HG02870 (cell line): Measurements from ENCODE around the gene DDX4.
"Not testable (repeated sequence)": the region's sequence is repeated elsewhere in the genome, so short reads cannot be mapped to it uniquely, and the experiment has no call there.

Source experiments
- ATAC-seq: cut with Tn5 transposase; IDR thresholded peaks from one replicate; pipeline ENCODE4 v1.9.1; 2021; ENCODE audit warnings: mild to moderate bottlenecking, moderate library complexity; ENCODE audit not compliant: unreplicated experiment

The DDX4 gene

DNA sequence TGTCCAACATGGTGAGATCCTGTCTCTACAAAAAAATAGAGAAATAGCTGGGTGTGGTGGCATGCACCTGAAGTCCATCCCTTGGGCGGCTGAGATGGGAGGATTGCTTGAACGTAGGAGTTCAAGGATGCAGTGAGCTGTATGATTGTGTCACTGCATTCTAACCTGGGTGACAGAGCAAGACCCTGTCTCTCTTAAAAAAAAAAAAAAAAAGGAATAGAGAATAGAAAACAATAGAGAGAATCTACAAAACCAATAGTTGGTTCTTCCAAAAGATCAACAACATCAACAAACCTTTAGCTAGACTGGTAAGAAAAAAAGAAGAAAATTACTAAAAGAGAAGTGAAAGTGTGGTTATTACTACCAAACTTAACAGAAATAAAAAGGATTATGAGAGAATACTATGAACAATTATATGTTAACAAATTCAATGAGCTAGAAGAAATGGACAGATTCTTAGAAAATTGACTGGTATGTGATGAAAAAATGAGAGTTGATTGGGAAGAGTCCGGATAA lies 17.6 kb upstream of the DDX4 start:
- ATAC-seq: no peak

DNA sequence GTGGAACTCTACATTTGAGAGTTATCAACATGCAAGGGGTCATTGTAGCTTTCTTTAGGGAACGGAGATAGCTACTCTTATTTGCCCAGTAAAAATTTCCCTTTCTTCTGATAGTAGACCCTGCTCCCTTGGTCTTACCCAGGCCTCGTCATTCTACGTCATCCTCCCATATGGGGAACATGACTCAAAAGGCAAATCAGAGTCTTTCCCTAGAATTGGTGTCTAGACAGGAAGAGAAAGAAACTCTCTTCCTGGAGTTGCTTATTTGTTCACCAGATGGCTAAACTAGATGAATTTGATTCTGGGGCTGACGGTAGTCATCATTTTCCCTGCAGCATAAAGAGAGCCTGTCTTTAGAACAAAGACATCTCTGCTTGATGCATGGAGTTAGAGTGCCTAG lies 13.6 kb upstream of the DDX4 start:
- no peak for ATAC-seq

DNA sequence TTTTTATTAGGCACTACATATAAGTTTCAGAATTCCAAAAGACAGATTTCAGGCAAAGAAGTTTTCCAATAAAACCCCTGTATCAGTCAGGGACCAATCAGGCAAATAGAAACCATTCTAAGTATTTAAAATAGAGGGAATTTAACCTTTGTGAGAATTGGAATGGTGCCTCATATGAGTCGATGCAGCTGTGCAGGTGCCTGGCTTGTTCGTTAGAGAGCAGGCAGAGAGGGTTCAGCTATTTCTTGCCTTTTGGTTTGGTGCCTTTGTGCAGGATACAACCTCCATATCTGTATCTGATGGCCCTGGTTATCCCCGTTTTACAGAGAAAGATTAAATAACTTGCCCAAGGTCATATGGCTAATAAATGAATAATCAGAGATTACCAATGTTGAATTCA lies 6.0 kb upstream of the DDX4 start:
- ATAC-seq: no peak

DNA sequence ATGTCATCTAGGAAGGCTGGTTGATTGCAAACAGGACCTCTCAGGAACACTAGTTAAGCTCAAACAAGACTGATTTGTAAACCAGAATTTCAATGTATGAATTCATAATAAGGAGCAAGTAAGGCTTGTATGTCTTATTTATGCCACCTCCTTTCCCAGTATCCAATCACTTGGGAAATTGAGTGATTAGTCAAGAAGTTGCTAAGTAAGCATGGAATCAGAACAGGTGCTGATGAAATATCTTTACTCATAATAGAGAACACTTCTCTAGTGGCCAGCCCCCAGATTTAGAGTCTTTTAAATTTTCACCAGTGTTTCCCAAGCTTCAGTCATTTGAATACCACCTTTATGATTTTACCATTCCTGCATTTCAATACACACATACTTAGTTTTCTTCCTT lies 5.3 kb upstream of the DDX4 start:
- ATAC-seq: no peak

DNA sequence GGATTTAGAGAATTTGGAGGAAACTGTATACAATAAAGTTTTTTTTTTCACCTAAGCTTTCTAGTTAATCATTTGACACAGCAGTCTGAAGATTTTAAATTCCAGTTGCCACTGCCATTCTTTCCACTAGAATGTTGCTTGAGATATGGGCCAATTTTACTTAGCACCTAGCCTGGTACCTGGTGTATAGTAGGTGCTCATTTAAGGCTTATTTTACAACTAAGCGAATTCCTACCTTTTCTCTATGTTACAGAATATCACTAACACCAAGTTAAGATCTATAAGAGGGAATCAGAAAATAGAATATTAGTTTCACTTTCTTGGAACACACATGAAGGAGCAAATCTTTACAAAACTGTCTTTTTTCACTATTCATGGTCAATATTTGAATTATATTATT lies 3.2 kb upstream of the DDX4 start:
- no peak for ATAC-seq

DNA sequence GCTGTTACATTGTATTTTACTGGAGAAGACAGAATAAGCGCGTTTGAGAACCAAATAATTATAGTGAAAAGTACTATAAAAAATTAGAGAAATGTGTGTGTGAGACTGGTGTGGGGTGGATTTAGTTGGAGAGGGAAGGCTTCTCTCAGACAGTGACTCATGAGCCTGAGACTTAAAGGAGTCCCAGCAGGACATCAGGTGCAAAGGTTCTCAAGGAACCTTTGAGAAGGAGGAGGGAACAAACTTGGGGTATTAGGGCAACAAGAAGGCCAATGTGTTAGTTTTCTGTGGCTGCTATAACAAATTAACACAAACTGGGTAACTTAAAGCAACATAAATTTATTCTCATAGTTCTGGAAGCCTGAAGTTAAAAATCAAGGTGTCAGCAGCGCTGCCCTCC lies 4.9 kb downstream of the DDX4 start:
- ATAC-seq: no peak

DNA sequence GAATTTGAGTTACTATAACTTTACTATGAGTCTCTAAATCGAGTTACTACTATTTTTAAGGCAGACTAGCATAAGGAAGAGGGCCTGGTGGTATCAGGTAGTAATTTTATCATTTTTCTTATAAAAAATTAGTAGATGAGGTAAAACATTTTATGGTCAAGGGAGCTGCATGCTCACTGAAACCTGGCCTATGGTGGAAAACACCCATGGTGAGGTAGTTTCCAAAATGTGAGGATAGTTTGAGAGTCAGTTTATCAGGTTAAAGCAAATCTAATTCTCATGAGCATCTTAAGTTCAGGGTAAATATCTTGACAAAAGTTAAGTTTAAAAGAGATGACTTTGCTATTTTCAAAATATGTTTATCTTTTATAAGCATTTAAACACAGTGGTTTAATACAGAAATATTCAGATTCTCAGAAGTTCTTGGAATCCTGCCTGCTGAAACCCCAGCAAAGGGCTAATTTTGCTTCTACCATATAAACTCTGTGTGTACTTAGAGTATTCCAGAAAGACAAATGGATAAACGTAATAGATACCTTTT lies 10.0 kb downstream of the DDX4 start:
- ATAC-seq: no peak

DNA sequence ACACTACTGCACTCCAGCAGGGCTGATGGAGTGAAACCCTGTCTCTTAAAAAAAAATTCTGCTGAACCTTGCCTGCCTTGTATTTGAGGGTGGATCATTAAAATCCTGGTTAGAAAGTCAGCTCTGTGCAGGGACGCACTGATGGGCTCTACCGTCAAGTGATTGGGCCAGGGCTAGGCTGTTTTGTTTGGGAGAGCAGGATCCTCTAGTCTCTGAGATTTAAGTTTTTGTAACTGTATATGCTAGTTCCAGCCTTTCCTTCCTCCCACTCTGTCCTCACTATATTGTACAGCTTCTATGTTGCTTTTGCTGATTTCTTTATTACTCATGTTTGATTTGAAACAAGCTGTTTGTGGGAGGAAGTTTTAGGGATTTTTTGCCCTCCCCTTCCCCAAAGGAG lies 11.5 kb downstream of the DDX4 start:
- ATAC-seq: no peak

DNA sequence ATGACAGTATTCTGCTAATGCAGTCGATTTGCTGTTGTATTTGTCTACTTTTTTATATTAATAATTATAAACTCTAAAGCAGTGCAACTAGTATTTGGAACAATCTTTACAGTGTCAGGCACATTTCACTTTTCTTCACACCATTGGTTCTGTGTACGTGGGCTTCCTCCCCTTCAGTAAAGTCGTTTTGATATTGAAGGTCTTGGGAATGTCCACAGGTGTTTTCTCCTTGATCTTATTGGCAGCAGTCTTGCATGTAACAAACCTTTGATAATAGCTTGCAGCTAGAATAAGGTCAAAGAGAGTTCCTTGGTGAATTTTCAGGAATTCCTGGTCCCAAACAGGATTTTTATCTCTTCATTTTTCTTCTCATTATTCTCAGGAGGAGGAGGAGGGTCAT lies 12.2 kb downstream of the DDX4 start:
- ATAC-seq: no peak

DNA sequence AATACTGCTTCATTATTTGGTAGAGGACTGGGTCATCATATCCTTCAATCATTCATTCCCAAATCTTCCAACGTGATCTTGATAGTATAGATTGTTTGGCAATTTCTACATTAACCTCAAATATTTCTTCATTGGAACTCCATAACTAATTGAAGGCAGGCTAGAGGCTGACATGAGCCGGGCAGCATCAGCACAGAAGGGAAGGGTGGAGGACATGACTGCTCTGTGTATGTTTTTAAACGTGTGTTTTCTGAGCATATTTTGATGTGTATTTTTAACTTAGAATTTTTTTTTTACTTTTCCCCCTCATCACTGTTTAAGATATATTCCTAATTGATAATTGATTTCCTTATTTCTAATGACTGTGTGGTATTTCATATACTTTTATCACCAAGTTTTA lies 12.6 kb downstream of the DDX4 start:
- no peak for ATAC-seq

DNA sequence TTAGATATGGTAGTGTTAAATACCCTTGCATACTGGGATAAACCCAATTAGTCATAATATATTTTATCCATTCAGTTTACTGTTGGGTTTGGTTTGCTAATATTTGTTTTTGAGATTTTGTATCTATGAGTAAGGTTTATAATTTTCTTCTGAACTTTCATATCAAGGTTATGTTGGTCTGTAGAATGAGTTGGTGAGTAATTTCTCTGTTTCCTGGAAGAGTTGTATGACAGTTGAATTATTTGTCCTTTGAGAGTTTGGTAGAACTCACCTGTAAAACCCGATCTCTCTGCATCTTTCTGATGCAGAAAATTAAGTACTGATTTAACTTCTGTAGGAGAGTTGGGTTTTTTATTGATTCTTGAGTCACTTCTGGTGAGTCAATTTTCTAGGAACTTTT lies 20.4 kb downstream of the DDX4 start:
- no peak for ATAC-seq

DNA sequence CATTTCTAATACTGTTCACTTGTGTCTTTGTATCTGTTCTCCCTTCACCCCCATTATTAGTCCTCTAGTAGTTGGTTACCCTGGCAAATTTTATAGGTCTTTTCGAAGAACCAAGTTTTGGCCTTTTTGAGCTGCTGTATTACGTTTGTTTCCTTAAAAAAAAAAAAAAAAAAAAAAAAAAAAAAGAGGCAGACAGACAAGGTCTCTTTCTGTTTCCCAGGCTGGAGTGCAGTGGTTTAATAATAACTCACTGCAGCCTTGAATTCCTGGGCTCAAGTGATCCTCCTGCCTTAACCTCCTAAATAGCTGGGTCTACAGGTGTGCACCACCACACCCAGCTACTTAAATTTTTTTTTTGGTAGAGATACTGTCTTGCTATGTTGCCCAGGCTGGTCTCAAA lies 20.9 kb downstream of the DDX4 start:
- ATAC-seq: no peak

DNA sequence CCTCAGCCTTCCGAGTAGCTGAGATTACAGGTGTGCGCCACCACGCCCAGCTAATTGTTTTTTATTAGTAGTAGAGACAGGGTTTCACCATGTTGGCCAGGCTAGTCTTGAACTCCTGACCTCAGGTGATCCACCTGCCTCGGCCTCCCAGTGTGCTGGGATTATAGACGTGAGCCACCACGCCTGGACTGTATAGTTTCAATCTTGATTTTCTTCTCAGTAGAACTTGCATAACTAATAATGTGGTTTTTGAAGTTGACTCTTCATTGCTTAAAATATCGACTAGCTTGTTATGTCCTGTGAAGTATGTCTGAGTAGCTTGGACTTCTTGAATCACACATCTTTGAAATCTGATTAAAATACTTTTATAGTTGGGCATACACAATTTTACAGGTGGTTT lies 23.9 kb downstream of the DDX4 start:
- ATAC-seq: not testable (repeated sequence)

DNA sequence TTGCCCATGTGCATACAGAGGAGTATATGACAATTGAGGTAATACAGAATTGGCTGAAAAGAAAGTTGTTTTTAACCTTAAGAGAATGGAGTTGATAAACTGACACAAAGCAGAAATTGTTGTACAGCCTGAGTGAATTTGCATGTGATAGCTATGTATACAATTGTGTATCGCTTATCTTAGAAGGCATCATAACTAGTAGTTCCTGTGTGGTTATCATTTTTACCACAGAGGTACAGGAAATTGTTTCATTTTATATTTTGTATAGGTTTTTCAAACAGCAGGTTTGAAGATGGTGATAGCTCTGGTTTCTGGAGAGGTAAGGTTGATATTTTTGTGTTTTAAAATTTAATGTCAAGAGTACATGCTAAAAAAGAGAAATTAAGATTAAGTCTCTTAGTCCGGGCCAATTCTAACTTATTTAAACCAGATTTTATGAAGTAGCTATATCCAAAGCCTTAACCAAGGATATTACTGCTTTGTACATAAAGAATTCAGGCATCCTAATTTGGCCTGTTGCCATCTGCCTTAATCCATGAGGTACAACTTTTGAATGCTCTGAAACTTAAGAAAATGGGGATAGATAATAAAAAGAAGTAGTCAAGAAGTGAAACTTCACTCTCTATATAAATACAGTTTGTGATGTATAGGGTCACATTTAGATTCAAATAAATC lies 26.0 kb downstream of the DDX4 start:
- ATAC-seq: no peak

DNA sequence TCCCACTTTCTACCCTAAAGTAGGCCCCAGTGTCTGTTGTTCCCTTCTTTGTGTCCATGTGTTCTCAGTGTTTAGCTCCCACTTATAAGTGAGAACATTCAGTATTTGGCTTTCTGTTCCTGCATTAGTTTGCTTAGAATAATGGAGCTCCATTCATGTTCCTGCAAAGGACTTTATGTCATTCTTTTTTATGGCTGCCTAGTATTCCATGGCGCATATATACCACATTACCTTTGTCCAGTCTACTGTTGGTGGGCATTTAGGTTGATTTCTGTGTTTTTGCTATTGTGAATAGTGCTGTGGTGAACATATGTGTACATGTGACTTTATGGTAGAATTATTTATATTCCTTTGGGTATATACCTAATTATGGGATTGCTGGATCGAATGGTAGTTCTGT lies 30.4 kb downstream of the DDX4 start:
- no peak for ATAC-seq

DNA sequence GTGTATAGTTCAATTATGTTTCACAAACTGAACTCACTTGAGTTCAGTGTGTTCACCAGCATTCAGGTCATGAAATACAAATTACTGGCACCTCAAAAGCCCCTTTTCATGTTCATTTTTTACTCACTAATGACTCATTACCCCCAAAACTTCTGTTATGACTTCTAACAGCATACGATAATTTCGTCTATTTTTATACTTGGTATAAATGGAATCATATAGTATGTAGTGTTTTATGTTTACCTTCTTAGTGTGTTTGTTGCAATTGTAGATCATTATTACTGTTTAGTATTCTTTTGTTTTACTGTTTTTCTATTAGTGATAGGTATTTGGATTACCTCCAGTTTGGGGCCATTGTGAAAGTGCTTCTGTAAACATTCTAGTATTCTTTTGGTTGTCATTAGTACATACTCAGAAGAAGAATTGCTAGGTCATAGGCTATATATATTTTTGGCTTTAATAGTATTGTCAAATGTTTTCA lies 33.4 kb downstream of the DDX4 start:
- ATAC-seq: peak; percentile 89

DNA sequence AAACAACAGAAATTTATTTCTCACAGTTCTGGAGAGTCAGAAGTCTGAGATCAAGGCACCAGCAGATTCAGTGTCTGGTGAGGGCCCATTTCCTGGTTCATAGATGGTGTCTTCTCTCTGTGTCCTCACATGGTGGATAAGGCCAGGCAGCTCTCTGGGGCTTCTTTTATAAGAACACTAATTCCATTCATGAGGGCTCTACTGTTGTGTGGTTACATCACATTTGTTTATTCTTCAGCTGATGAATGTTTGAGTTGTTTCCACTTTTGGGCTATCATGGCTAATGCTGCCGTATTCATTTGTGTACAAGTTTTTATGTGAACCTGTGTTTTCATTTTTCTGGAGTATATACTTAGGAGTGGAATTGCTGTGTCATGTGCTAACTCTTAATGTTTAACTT lies 35.2 kb downstream of the DDX4 start:
- no peak for ATAC-seq

DNA sequence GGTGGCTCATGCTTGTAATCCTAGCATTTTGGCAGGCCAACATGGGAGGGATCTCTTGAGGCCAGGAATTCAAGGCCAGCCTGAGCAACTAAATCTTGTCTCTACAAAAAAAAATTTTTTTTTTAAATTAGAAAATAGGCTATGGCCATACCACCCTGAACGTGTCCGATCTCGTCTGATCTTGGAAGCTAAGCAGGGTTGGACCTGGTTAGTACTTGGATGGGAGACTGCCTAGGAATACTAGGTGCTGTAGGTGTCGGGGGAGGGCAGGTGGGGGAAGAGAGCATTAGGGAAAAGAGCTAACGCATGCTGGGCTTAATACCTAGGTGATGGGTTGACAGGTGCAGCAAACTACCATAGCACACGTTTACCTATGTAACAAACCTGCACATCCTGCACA lies 39.5 kb downstream of the DDX4 start:
- ATAC-seq: no peak

DNA sequence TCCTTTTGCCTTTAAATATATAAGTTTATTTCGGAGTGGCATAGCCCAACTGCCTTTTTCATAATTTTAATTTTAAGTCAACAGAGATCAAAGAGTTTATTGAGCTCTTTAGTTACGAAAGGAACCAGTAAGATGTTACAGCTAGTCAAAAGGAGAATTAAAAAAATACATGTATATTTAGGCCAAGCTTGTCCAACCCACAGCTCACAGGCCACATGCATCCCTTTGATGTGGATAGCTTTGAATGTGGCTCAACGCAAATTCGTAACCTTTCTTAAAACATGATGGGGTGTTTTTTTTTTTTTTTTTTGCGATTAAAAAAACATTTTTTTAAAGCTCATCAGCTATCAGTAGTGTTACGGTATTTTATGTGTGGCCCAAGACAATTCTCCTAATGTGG lies 63.1 kb downstream of the DDX4 start:
- ATAC-seq: no peak

DNA sequence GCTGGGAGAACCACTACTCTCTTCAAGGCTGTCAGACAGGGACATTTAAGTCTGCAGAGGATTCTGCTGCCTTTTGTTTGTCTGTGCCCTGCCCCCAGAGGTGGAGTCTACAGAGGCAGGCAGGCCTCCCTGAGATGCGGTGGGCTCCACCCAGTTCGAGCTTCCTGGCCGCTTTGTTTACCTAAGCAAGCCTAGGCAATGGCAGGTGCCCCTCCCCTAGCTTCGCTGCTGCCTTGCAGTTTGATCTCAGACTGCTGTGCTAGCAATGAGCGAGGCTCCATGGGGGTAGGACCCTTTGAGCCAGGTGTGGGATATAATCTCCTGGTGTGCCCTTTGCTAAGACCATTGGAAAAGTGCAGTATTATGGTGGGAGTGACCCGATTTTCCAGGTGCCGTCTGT lies 71.0 kb downstream of the DDX4 start:
- ATAC-seq: not testable (repeated sequence)

DNA sequence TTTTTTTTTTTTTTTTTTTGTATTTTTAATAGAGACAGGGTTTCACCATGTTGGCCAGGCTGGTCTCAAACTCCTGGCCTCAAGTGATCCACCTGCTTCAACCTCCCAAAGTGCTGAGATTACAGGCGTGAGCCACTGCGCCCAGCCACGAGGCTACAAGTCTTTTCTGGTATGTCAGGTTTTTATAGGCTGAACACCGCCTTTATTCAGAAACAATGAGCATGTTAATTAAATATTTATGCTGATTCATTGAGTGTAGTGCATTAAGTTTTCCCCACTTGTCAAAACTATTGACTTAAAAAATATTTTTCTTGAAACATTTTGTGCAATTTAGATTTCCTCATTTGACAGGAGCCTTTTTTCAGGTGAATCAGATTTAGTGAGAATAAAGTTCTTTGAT lies 78.1 kb downstream of the DDX4 start:
- ATAC-seq: not testable (repeated sequence)

DNA sequence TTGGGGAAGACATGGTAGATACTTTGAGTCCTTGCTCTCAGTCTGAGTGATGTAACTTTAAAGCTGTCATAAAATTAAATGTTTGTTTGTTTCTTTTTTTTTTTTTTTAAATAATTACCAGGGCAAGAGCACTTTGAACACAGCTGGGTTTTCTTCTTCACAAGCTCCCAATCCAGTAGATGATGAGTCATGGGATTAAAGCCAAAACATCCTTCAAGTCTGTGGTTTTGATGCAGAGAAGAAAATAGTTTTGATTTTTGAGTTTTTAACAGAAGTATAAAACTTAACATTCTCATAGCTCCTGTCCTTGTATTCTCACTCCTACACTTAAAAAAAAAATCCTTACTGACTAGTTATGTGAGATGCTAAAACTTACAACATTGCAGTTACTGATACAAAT lies 78.5 kb downstream of the DDX4 start:
- ATAC-seq: no peak

DNA sequence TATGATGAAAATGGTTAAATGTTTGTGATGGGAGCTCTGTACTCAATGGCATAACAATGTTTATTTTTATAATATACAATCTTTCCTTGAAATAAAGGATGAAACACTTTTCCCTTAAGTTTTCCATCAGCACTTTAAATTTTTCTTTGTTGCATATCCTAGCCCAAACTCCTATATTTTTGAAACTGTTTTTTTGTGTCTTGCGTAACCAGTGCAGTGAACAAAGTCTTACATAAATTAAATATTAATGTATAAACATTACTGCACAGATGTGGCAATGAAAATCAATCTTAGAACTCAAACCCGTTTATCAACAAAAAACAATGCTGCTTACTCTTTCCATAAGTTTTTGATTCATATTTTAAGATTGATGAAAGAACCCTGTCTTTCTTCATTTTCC lies 79.2 kb downstream of the DDX4 start:
- ATAC-seq: no peak
